Measurements from ENCODE around the gene GPR3. TPM values are rescaled to one million over a fixed set of nuclear protein-coding genes. Genes with fewer than 3 reads are reported as not detected.
A peak's percentile ranks its signal among the peaks of the same experiment; 100 is the strongest.

Gene GPR3
- total and polyA plus RNA-seq, 2 of the 8 experiments (the other 6 are each of a cell fraction or from before 2014, with no cell fraction given): 9.9 to 26.5 TPM

GRCh38 chr1:27356619-27357280 is 35.7 kb upstream of the GPR3 start:
- no peak overlapping the region for H3K4me3 ChIP-seq (ENCODE audit: extremely low read depth in 1 of 4, insufficient read depth in 2 of 4, low read depth in 3 of 4, low read length in 4 of 4)
- WGBS, 2 experiments (ENCODE audit: extremely low coverage in 1 of 2, insufficient coverage in 1 of 2, insufficient read length in 1 of 2, insufficient replicate concordance in 2 of 2, low coverage in 1 of 2, low lambda C conversion rate in 2 of 2, missing lambda C conversion rate in 1 of 2): 77% methylated on average over 26 of the region's 37 CpGs; no CpG with 5 or more reads in 1 of the 2 experiments
- H2BK5ac ChIP-seq (ENCODE audit: low read depth, low read length): no peak overlapping the region
- ChIA-PET POLR2A (ENCODE audit: partially characterized antibody) (interaction anchor here (0.7 to 10.9 kb wide), 9 partner anchors 4 to 248 kb away, joined by 3 to 101 read pairs (median 5); partner anchors contain the start of genes AHDC1 and MAP3K6), CTCF (ENCODE audit: partially characterized antibody) (interaction anchor here (0.8 to 28.8 kb wide), 35 partner anchors 8 to 319 kb away, joined by 3 to 625 read pairs (median 6); partner anchors contain the start of genes CD164L2, FCN3, GPR3 and MAP3K6)
- H2BK120ac ChIP-seq (replicated peaks; ENCODE audit: low read depth, low read length): no peak overlapping the region
- no peak overlapping the region for H2AFZ ChIP-seq (ENCODE audit: low read length)
- no peak overlapping the region for H2BK15ac ChIP-seq (ENCODE audit: low read length)
- H2BK20ac ChIP-seq (ENCODE audit: low read length): no peak overlapping the region; the same call in 1 of the 2 replicates
- no peak overlapping the region for H3K4ac ChIP-seq (replicated peaks; ENCODE audit: insufficient read length, low read depth, low read length)
- no peak overlapping the region for H3K56ac ChIP-seq (replicated peaks; ENCODE audit: insufficient read length, low read depth, low read length)
- peaks cover 14% of the 10 kb centered on the region for H3K23me2 ChIP-seq (ENCODE audit: low read depth, low read length)
- H4K8ac ChIP-seq (ENCODE audit: extremely low read depth, insufficient read depth, low read length): no peak overlapping the region
- H3K23ac ChIP-seq (ENCODE audit: insufficient read length): no peak overlapping the region
- no peak overlapping the region for H4K5ac ChIP-seq (ENCODE audit: insufficient read length, low read depth, low read length)
- H4K91ac ChIP-seq (replicated peaks; ENCODE audit: insufficient read length, low read length): peak overlapping the region; percentile 0
- H3K4me1 ChIP-seq (replicated peaks in 1 of 4; ENCODE audit: control insufficient read depth in 3 of 4, insufficient read depth in 4 of 4, low read length in 3 of 4): peaks cover 0 to 14% (median 7%) of the 10 kb centered on the region in 4 experiments; a peak in 6 of 7 replicates
- H3K79me2 ChIP-seq (ENCODE audit: control insufficient read depth in 1 of 2, insufficient read depth in 2 of 2, low read length in 2 of 2): no peaks in the 10 kb centered on the region
- H3K27ac ChIP-seq (ENCODE audit: low read depth, low read length): no peak overlapping the region
- no peak overlapping the region for H2AK5ac ChIP-seq (ENCODE audit: low read depth, low read length)
- no peak overlapping the region for H3K18ac ChIP-seq (ENCODE audit: extremely low read depth, low read length)
- H3K14ac ChIP-seq (ENCODE audit: insufficient read length): no peak overlapping the region
- FAIRE-seq: no peak
- peaks cover 12 to 43% (median 35%) of the 10 kb centered on the region in 4 experiments for H3K27me3 ChIP-seq (replicated peaks in 1 of 4; ENCODE audit: control insufficient read depth in 3 of 4, extremely low read depth in 1 of 4, insufficient read depth in 3 of 4, low read length in 3 of 4)
- H3K36me3 ChIP-seq (ENCODE audit: control insufficient read depth in 2 of 4, insufficient read depth in 4 of 4, low read length in 3 of 4): no peaks in the 10 kb centered on the region
- peak overlapping the region in 1 of 2 experiments; percentile 62; a peak in 1 of 4 replicates for H3K4me2 ChIP-seq (ENCODE audit: insufficient read depth in 1 of 2, low read depth in 2 of 2, low read length in 2 of 2)
- H3K79me1 ChIP-seq (ENCODE audit: low read depth, low read length): no peaks in the 10 kb centered on the region
- no peak overlapping the region for H3K9ac ChIP-seq (replicated peaks in 1 of 4; ENCODE audit: extremely low read depth in 1 of 4, low read depth in 3 of 4, low read length in 3 of 4)
- H3K9me3 ChIP-seq (ENCODE audit: insufficient read depth in 2 of 2, low read depth in 1 of 2, low read length in 1 of 2): no peaks in the 10 kb centered on the region
- H2BK12ac ChIP-seq (ENCODE audit: low read depth, low read length): peak overlapping the region; percentile 84; the same call in 1 of the 2 replicates
- DNase-seq (ENCODE audit: low read depth in 1 of 2, low spot score in 2 of 2): no peak
- peaks cover 0 to 12% of the 10 kb centered on the region in 2 experiments for H4K20me1 ChIP-seq (replicated peaks in 1 of 2; ENCODE audit: control insufficient read depth in 1 of 2, insufficient read depth in 2 of 2, low read length in 2 of 2)
- no peak for TF ChIP-seq RNF2 (IDR thresholded peaks at IDR 0.05; ENCODE audit: borderline replicate concordance, low read depth, low read length, missing control alignments, poor library complexity, severe bottlenecking)
- no peak for TF ChIP-seq GABPA (IDR thresholded peaks at IDR 0.05; ENCODE audit: borderline replicate concordance, insufficient read depth, low read length)
- TF ChIP-seq SAP30 (IDR thresholded peaks at IDR 0.05; ENCODE audit: insufficient read depth, insufficient replicate concordance, low read length): no peak
- no peak for TF ChIP-seq SIX5 (IDR thresholded peaks at IDR 0.05; ENCODE audit: low read depth, low read length)
- TF ChIP-seq CEBPB (IDR thresholded peaks at IDR 0.05; ENCODE audit: low read depth, low read length): no peak
- no peak for TF ChIP-seq SRF (IDR thresholded peaks at IDR 0.05; ENCODE audit: low read depth, low read length)
- TF ChIP-seq CTCF (IDR thresholded peaks at IDR 0.05; ENCODE audit: control extremely low read depth in 1 of 3, insufficient read depth in 1 of 3, low read depth in 1 of 3, low read length in 3 of 3): peak in 2 of 3 experiments; percentile 35 to 43; a peak in 3 of 4 replicates
- TF ChIP-seq TBP (IDR thresholded peaks at IDR 0.05; ENCODE audit: low read depth, low read length): no peak

Measured in H1 (cell line).